Right ventricle myocardium inferior (tissue), 1 donor: Measurements from ENCODE around the gene PSPN. TPM values are rescaled to one million over a fixed set of nuclear protein-coding genes. Genes with fewer than 3 reads are reported as not detected.
"Not testable (repeated sequence)": the region's sequence is repeated elsewhere in the genome, so short reads cannot be mapped to it uniquely, and the experiment has no call there.

Experiments
- ATAC-seq: fragments of 200-7000 bp; cut with Tn5 transposase; one replicate; pipeline ENCODE4 v1.9.1; 2020; ENCODE audit warnings: mild to moderate bottlenecking, moderate library complexity
- DNase-seq: peaks from one replicate; pipeline ENCODE4 v3.0.0; 2021; ENCODE audit errors: missing footprints
- intact Hi-C: fragments of 100-400 bp; cut with DNase I; formaldehyde crosslinking; loops from one replicate; pipeline ENCODE4 v1.11.0; 2022
- microRNA-seq: library from miRNA; unstranded; fragments of <30 nt; microRNA quantifications from one replicate; pipeline ENCODE4 v1.2.0, GENCODE V29; 2020
- total RNA-seq: library from RNA; stranded (reverse); fragmentation: NEBNext Ultra II Directional; extraction: Animal tissue kit (Norgen Biotek cat#: 25700); gene quantifications from one replicate; pipeline ENCODE4 v1.2.1, GENCODE V29; 2021
- donor health status: DM: no; HTN: yes; CAD: no; lungs with severe emphysema.

PSPN gene
- total RNA-seq, 1 donor from 2014 or later: 1.1 TPM

DNA sequence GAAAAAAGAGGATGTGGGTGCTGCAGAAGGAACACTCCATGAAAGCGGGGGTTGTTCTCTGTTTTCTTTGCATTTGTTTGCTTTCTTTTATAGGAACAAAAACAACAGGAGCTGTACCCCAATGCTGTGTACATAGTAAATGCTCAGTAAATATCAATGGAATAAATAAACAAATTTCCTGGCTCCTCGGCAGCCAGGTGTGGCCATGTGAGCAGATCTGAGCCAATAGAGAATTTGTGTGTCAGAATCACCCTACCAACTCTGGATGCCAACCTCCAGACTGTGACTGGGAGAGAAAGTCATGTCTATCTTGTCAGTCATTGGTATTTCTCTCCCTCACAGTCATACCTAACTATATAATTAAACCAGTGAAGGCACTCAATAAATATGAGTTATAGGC, 25.0 kb downstream of the PSPN start:
- intact Hi-C loops: no loop called here
- no peak for ATAC-seq

DNA sequence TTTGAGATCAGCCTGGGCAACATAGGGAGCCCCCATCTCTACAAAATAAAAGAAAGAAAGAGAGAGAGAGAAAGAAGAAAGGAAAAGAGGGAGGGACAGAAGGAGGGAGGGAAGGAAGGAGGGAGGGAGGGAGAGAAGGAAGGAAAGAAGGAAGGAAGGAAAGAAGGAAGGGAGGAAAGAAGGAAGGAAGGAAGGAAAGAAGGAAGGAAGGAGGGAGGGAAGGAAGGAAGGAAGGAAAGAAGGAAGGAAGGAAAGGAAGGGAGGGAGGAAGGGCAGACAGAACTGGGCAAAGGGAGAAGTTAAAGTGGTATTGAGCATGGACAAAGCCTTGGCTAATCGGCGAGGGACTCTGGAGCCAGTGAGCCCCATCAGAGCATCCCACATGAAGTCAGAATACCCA, 26.5 kb downstream of the PSPN start:
- DNase-seq, intact Hi-C loops, ATAC-seq: not testable (repeated sequence)

More for the DNA sequence above, 25.0 kb downstream of the PSPN start:
- no peak for DNase-seq

DNA sequence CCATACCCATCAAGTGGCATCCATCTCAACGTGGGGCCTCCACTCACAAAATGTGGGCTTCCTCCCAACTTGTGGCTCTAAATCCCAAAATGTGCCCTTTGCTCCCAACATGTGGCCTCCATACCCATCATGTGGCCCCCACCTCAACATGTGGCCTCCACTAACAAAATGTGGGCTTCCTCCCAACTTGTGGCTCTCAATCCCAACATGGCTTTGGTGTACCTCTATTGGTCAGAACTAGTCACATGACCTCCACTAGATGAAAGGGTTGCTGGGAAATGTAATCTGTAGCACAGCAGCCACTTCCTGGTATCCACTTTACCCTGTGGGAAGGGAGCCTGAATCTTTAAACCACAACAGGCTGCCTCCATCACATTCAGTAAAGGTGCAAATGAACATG, 32.3 kb downstream of the PSPN start:
- ATAC-seq (no peak), DNase-seq (no peak)
- intact Hi-C loops: no loop called here

DNA sequence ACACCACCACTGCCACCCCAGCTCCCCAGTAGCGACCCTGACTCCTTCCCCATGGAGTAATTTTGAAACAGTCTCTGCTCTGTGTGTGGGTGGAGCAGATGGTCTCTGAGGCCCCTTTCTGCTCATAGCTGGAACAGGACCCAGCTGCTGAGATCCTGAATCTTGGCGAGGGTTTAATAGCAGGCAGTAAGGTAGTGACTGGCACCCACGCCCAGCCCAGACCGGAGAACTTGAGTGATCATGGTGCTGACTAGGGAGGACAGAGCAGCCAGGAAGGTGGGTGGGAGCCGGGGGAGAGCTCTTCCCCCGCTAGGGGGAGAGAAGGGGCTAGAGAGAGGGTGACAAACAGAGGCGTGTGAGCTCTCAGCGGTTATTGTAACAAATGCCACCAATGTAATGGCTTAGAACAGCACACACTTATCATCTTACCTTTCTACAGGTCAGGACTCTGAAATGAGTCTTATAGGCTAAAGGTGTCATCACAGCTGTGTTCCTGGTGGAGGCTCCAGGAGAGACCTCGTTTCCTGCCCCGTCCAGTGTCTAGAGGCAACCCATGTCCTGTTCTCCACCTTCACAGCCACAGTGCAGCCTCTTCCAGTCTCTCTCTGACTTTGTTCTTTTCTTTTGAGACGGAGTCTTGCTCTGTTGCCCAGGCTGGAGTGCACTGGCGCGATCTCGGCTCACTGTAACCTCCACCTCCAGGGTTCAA, 35.1 kb downstream of the PSPN start:
- intact Hi-C loops: no loop called here
- ATAC-seq: no peak
- no peak for DNase-seq

DNA sequence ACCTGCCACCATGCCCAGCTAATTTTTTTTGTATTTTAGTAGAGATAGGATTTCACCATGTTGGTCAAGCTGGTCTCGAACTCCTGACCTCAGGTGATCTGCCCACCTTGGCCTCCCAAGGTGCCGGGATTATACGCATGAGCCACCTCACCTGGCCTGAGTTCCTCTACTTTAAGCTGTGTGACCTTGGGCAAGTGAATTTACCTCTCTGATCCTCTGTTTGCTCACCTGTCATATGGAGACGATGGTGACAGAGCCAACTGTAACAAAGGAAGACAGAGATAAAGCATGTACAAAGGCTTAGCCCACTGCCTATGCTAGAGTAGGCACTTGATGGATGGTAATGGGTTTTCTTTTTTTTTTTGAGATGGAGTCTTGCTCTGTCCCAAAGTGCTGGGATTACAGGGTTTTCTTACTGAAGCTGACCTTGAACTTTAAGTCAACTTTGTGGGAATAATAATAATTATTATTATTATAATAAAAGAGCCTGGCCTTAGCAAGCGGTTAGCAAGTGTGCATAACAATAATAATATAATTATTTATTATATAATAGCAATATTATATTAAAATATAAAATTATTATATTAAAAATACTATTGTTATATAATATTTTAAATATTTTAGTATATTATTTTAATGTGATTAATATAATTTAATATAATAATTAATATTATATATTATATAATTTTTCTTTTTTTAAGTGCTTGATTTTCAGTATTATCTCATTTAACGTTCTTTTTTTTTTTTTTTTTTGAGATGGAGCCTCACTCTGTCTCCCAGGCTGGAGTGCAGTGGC, 41.0 kb downstream of the PSPN start:
- ATAC-seq: no peak
- no peak for DNase-seq
- intact Hi-C loops: no loop called here

DNA sequence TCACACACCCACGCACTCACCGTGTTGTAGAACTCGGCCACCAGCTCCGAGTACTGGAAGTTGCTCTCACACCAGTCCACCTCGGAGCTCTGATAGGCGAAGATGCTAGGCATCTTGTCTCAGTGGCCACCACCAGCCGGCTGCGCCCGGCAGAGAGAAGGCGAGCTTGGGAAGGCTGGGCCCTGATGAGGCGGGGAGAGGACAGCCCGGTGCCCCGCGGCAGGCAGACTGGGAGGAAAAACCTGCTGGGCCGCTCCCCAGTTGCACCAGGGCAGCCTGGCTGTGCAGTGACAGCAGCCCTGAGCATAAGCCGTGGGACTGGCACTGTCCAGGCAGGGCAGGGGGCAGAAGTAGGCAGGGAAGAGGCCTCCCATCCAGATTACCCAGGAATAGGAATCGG, 42.3 kb downstream of the PSPN start, which contains the start of gene ACER1:
ACER1 (minus strand) TSS at position 174 of the 400 bp plus-strand sequence; CDS start at position 113, 61 bp downstream.
- intact Hi-C loops: no loop called here
- no peak for ATAC-seq

DNA sequence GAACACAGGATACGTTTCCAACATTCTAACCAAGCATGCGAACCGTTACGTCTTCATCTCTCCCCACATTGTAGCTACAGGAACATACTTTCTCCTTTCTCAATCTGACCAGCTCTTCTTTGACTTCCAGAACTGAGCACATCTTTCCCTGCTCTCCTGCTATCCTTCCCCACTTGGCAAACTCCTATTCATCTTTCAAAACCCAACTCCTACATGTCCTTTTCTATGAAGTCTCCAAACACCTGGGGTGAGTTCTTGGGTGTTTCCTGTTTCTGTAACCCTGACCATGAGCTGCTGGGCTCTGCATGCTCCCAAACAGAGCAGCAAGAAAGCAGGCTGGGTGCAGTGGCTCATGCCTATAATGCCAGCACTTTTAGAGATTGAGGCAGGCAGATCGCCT, 48.9 kb downstream of the PSPN start:
- intact Hi-C loops: no loop called here
- DNase-seq (no peak), ATAC-seq (no peak)

More for the DNA sequence above, 42.3 kb downstream of the PSPN start, which contains the start of gene ACER1:
- DNase-seq: no peak

DNA sequence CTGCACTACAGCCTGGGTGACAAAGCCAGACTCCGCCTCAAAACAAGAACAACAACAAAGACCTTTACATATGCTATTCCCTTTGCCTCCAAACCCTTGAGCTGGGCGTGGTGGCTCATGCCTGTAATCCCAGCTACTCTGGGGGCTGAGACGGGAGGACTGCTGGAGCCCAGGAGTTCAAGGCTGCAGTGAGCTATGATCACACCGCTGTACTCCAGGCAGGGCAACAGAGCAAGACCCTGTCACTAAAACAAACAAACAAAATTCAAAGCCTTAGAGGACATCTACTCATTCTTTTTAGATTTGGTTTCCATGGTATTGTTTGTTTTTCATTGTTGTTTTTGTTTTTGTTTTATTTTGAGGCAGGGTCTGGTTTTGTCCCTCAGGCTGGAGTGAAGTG, 50.1 kb downstream of the PSPN start:
- DNase-seq: no peak
- no peak for ATAC-seq
- intact Hi-C loops: no loop called here

Small RNA genes lying within 50 kb of the gene (microRNA-seq; reads per million reads assigned to microRNA genes)
- not detected for gene MIR3940
- not detected for gene MIR6790
- gene MIR6885: not detected

Other genes with a start within 250 kb of the PSPN start
- gene ACSBG2, start 240.3 kb downstream of the PSPN start, total RNA-seq: not detected
- gene MLLT1, start 96.0 kb downstream of the PSPN start, total RNA-seq: 40.1 TPM
- gene ACER1, start 42.3 kb downstream of the PSPN start, total RNA-seq: not detected
- gene CLPP, start 14.4 kb downstream of the PSPN start, total RNA-seq: 80.3 TPM
- gene ALKBH7, start 3.1 kb downstream of the PSPN start, total RNA-seq: 134 TPM
- gene GTF2F1, start 17.2 kb upstream of the PSPN start, total RNA-seq: 29.6 TPM
- 87.9 TPM for gene KHSRP, start 48.9 kb upstream of the PSPN start, total RNA-seq
- 0.16 TPM for gene SLC25A41, start 57.8 kb upstream of the PSPN start, total RNA-seq
- 89.9 TPM for gene SLC25A23, start 83.9 kb upstream of the PSPN start, total RNA-seq
- not detected for gene CRB3, start 88.3 kb upstream of the PSPN start, total RNA-seq
- 0.92 TPM for gene DENND1C, start 105.9 kb upstream of the PSPN start, total RNA-seq
- 6.2 TPM for gene TUBB4A, start 126.4 kb upstream of the PSPN start, total RNA-seq
- 0.78 TPM for gene TNFSF9, start 155.1 kb upstream of the PSPN start, total RNA-seq
- gene CD70, start 215.2 kb upstream of the PSPN start, total RNA-seq: not detected